ENCODE results near the gene ACTR2.
"Not testable (repeated sequence)": the region's sequence is repeated elsewhere in the genome, so short reads cannot be mapped to it uniquely, and the experiment has no call there.

The ACTR2 gene

GRCh38 chr2:65227456-65228262 is at the start of gene ACTR2:
TSS of gene ACTR2 (plus strand) at chr2:65227831. CDS start at chr2:65227910, 79 bp downstream.
- DNase-seq (ENCODE audit: low spot score), result peak; percentile 94

- no peak for DNase-seq (ENCODE audit: low spot score)
Observed at GRCh38 chr2:65182570-65182969, 45.1 kb upstream of the ACTR2 start.

GRCh38 chr2:65183406-65183805 is 44.2 kb upstream of the ACTR2 start:
- DNase-seq (ENCODE audit: low spot score), result not testable (repeated sequence)

GRCh38 chr2:65185012-65185411 is 42.6 kb upstream of the ACTR2 start:
- DNase-seq (ENCODE audit: low spot score), result no peak

GRCh38 chr2:65186093-65186868 is 41.4 kb upstream of the ACTR2 start:
- no peak for DNase-seq (ENCODE audit: low spot score)

GRCh38 chr2:65186872-65187851 is 40.5 kb upstream of the ACTR2 start:
- DNase-seq (ENCODE audit: low spot score), result peak; percentile 66

- no peak for DNase-seq (ENCODE audit: low spot score)
Observed at GRCh38 chr2:65193446-65193845, 34.2 kb upstream of the ACTR2 start.

GRCh38 chr2:65198737-65199136 is 28.9 kb upstream of the ACTR2 start:
- DNase-seq (ENCODE audit: low spot score), result no peak

GRCh38 chr2:65199166-65199565 is 28.5 kb upstream of the ACTR2 start:
- no peak for DNase-seq (ENCODE audit: low spot score)

- no peak for DNase-seq (ENCODE audit: low spot score)
Observed at GRCh38 chr2:65199891-65200290, 27.7 kb upstream of the ACTR2 start.

GRCh38 chr2:65204461-65205210 is 23.0 kb upstream of the ACTR2 start:
- no peak for DNase-seq (ENCODE audit: low spot score)

- no peak for DNase-seq (ENCODE audit: low spot score)
Observed at GRCh38 chr2:65212115-65212514, 15.5 kb upstream of the ACTR2 start.

- DNase-seq (ENCODE audit: low spot score), result no peak
Observed at GRCh38 chr2:65212619-65213018, 15.0 kb upstream of the ACTR2 start.

- DNase-seq (ENCODE audit: low spot score), result no peak
Observed at GRCh38 chr2:65213035-65213434, 14.6 kb upstream of the ACTR2 start.

GRCh38 chr2:65214361-65214760 is 13.3 kb upstream of the ACTR2 start:
- DNase-seq (ENCODE audit: low spot score), result no peak

GRCh38 chr2:65214843-65215242 is 12.8 kb upstream of the ACTR2 start:
- no peak for DNase-seq (ENCODE audit: low spot score)

GRCh38 chr2:65215946-65216345 is 11.7 kb upstream of the ACTR2 start:
- DNase-seq (ENCODE audit: low spot score), result no peak

- DNase-seq (ENCODE audit: low spot score), result no peak
Observed at GRCh38 chr2:65220432-65221131, 7.0 kb upstream of the ACTR2 start.

- not testable (repeated sequence) for DNase-seq (ENCODE audit: low spot score)
Observed at GRCh38 chr2:65221275-65221674, 6.4 kb upstream of the ACTR2 start.

GRCh38 chr2:65227020-65227455 is 593 bp upstream of the ACTR2 start:
- DNase-seq (ENCODE audit: low spot score), result no peak

All from CD4-positive, alpha-beta T cell treated with Interleukin-2 at 100 ng/mL for 4 hours (primary cell).